K562 (cell line): ENCODE data around the gene SH3TC1. TPM values are rescaled to one million over a fixed set of nuclear protein-coding genes. Genes with fewer than 3 reads are reported as not detected.

Source experiments
- ATAC-seq: fragments of 200-7000 bp; cut with Tn5 transposase; 3 replicates; pipeline ENCODE4 v1.9.1; 2020; ENCODE audit warnings: moderate library complexity
- BruUV-seq: library from RNA; stranded (reverse); fragments of 400-500 nt; replicated peaks from 2 replicates; lab custom pipeline; 2021; lab: Mats Ljungman, UMichigan
- CTCF ChIA-PET: fragments of 300-600 bp; formaldehyde crosslinking; extraction: SDS; loops from one replicate; lab custom pipeline; 2021; ENCODE audit warnings: low intra/inter-chr PET ratio; lab: Yijun Ruan, JAX
- POLR2A ChIA-PET: fragments of 300-600, 350-650 bp; sonication (Branson Sonifier 250); formaldehyde crosslinking; extraction: SDS; loops from one replicate; lab custom pipeline; 2021; ENCODE audit warnings: antibody characterized with exemption, inconsistent platforms; lab: Yijun Ruan, JAX
- DNase-seq, 4 experiments: peaks; one replicate each; pipeline versions ENCODE4 v3.0.0 to v3.0.0-alpha.2; 2011 to 2018; ENCODE audit warnings: low spot score in 3 of 4, mixed read lengths in 3 of 4; ENCODE audit errors: extremely low read depth in 1 of 4
- FAIRE-seq: peaks from 2 replicates; lab custom pipeline; 2011; peaks lifted over from hg19 to GRCh38; lab: Jason Lieb, UNC
- H2AFZ ChIP-seq: 2 replicates; pipeline ENCODE4 v1.6.0; 2011; ENCODE audit warnings: low read depth, low read length, control low read depth, inconsistent platforms
- H3K27ac ChIP-seq: fragments of 200-600 bp; 3 replicates; pipeline ENCODE4 v1.8.0; 2011; ENCODE audit warnings: low read depth, mild to moderate bottlenecking, control low read depth, inconsistent platforms, low read length, moderate library complexity, mixed read lengths; ENCODE audit errors: extremely low read depth
- H3K27me3 ChIP-seq, 2 experiments: fragments of 300-600 bp in 1 of 2; 2 replicates in 1 of 2; 3 replicates in 1 of 2; pipeline versions ENCODE4 v1.6.0 to v1.8.0; 2011; ENCODE audit warnings: inconsistent platforms in 2 of 2, low read length in 2 of 2, mild to moderate bottlenecking in 1 of 2, mixed read lengths in 1 of 2, moderate library complexity in 1 of 2; ENCODE audit not compliant: control insufficient read depth in 2 of 2, insufficient read depth in 2 of 2
- H3K36me3 ChIP-seq: fragments of 300-600 bp; 3 replicates; pipeline ENCODE4 v1.8.0; 2011; ENCODE audit warnings: mild to moderate bottlenecking, low read length, inconsistent platforms; ENCODE audit not compliant: control insufficient read depth, insufficient read depth
- H3K4me1 ChIP-seq, 2 experiments: fragments of 200-600 bp in 1 of 2; replicated peaks in 1 of 2; 2 replicates in 1 of 2; 3 replicates in 1 of 2; pipeline versions ENCODE4 v1.5.1 to v1.8.0; 2011; ENCODE audit warnings: inconsistent platforms in 2 of 2, low read length in 2 of 2, mild to moderate bottlenecking in 1 of 2, mixed read lengths in 1 of 2, moderate library complexity in 1 of 2; ENCODE audit not compliant: control insufficient read depth in 2 of 2, insufficient read depth in 2 of 2
- H3K4me2 ChIP-seq: 2 replicates; pipeline ENCODE4 v1.6.1; 2011; ENCODE audit warnings: low read length, control low read depth, inconsistent platforms, mixed read lengths; ENCODE audit not compliant: insufficient read depth
- H3K4me3 ChIP-seq: fragments of 200-600 bp; sonication (generic), shearing (Covaris generic); 2 replicates; pipeline ENCODE4 v1.5.1; 2016; ENCODE audit warnings: control low read depth, inconsistent platforms
- H3K79me2 ChIP-seq: fragments of 200-600 bp; 3 replicates; pipeline ENCODE4 v1.8.0; 2011; ENCODE audit warnings: low read length, inconsistent platforms; ENCODE audit not compliant: control insufficient read depth, insufficient read depth
- H3K9ac ChIP-seq, 2 experiments: 2 replicates each; pipeline versions ENCODE4 v1.6.0 to v1.6.1; 2011; ENCODE audit warnings: low read depth in 2 of 2, low read length in 2 of 2, control low read depth in 1 of 2, inconsistent platforms in 1 of 2, mild to moderate bottlenecking in 1 of 2, mixed read lengths in 1 of 2; ENCODE audit not compliant: insufficient read depth in 1 of 2
- H3K9me1 ChIP-seq: one replicate; pipeline ENCODE4 v1.6.0; 2011; ENCODE audit warnings: inconsistent platforms, mild to moderate bottlenecking, low read length, moderate library complexity; ENCODE audit not compliant: control insufficient read depth, insufficient read depth
- H3K9me3 ChIP-seq: replicated peaks from 2 replicates; pipeline ENCODE4 v1.5.1; 2011; ENCODE audit warnings: low read depth, low read length, inconsistent platforms; ENCODE audit not compliant: control insufficient read depth, insufficient read depth
- H4K20me1 ChIP-seq: replicated peaks from 2 replicates; pipeline ENCODE4 v1.6.1; 2011; ENCODE audit warnings: low read length, inconsistent platforms, mixed read lengths; ENCODE audit not compliant: control insufficient read depth, insufficient read depth
- E2F8 ChIP-seq: fragments of 450-650 bp; IDR thresholded peaks from 2 replicates; pipeline ENCODE4 v1.7.1; 2018; ENCODE audit warnings: mild to moderate bottlenecking, low read depth; ENCODE audit not compliant: partially characterized antibody
- KAT8 ChIP-seq: fragments of 450-650 bp; IDR thresholded peaks from 2 replicates; pipeline ENCODE4 v1.6.1; 2016; ENCODE audit warnings: low read depth, mild to moderate bottlenecking
- PRDM10 ChIP-seq: fragments of 450-650 bp; IDR thresholded peaks from 2 replicates; pipeline ENCODE4 v1.6.1; 2018; ENCODE audit not compliant: partially characterized antibody
- TAF15 ChIP-seq: fragments of 200-400 bp; formaldehyde crosslinking; IDR thresholded peaks from 2 replicates; pipeline ENCODE4 v1.6.1; 2017; ENCODE audit warnings: mild to moderate bottlenecking, low read depth, low read length, moderate library complexity
- WGBS: fragments of 100-300 bp; shearing (Covaris generic); methylation state at CpG from one replicate; pipeline ENCODE4 v1.1.6; 2016; ENCODE audit warnings: low coverage, mixed read lengths; ENCODE audit not compliant: insufficient coverage; ENCODE audit errors: missing lambda C conversion rate; 5-methylcytosine and 5-hydroxymethylcytosine counted together
- in situ Hi-C: fragments of 300-500 bp; cut with MboI; formaldehyde crosslinking; loops from 4 replicates; pipeline ENCODE4 v1.15.0; 2018; ENCODE audit warnings: inconsistent platforms, mixed read lengths
- intact Hi-C: fragments of 100-400 bp; cut with micrococcal nuclease; formaldehyde crosslinking; loops from 2 replicates; pipeline ENCODE4 v1.14.2; 2022
- polyA plus RNA-seq, 8 experiments: library from polyadenylated mRNA; depleted of rRNA in 4 of 8; stranded (reverse) in 5 of 8; unstranded in 3 of 8; fragments of >200 nt; fragmentation: Nextera tagmentation in 2 of 8; fragmentation: Illumina TruSeq in 1 of 8; extraction: Ambion mirVana in 2 of 8; extraction: Trizol in 1 of 8; gene quantifications; 2 replicates each; pipeline versions ENCODE4 v1.2.1 to v1.2.3, GENCODE V29; 2011 to 2014; ENCODE audit warnings: inconsistent platforms in 1 of 8, missing spikeins in 1 of 8
- total RNA-seq, 7 experiments: library from RNA; depleted of rRNA in 6 of 7; stranded (reverse); fragments of >200 nt in 6 of 7; fragmentation: Illumina TruSeq in 2 of 7; extraction: Trizol in 2 of 7; gene quantifications; 2 replicates each; pipeline versions ENCODE4 v1.2.1 to v1.2.3, GENCODE V29; 2011 to 2021; ENCODE audit warnings: low replicate concordance in 1 of 7

Gene SH3TC1
- total and polyA plus RNA-seq, 9 of the 15 experiments (the other 6 are each of a cell fraction or from before 2014, with no cell fraction given), result 0.04 to 2.1 (median 0.48) TPM; not detected in 1

GRCh38 chr4:8268901-8269534 is 69.9 kb downstream of the SH3TC1 start:
- in situ Hi-C loops, result no loop called here
- intact Hi-C loops, result no loop called here
- Histone ChIP-seq H3K36me3 (no peaks in the 10 kb centered on the region), H4K20me1 (no peaks in the 10 kb centered on the region; the same call in 1 of the 2 replicates), H3K9me3 (no peaks in the 10 kb centered on the region), H3K27me3 (peaks cover 0 to 31% of the 10 kb centered on the region in 2 experiments; a peak in 4 of 5 replicates), H2AFZ (no peak overlapping the region), H3K9me1 (peaks cover 4% of the 10 kb centered on the region), H3K4me3 (no peak overlapping the region), H3K4me1 (peaks cover 0 to 30% of the 10 kb centered on the region in 2 experiments; a peak in 4 of 5 replicates), H3K79me2 (no peaks in the 10 kb centered on the region), H3K9ac (no peak overlapping the region), H3K27ac (no peak overlapping the region), H3K4me2 (no peak overlapping the region)
- DNase-seq (no peak), ATAC-seq (no peak), FAIRE-seq (no peak)
- TF ChIP-seq E2F8 (no peak), KAT8 (no peak), TAF15 (no peak), PRDM10 (no peak)
- 34% methylated on average over 24 of the region's 25 CpGs for WGBS
- POLR2A ChIA-PET, result interaction anchor here (1.2 kb wide), 1 partner anchor 11 kb away, joined by 5 read pairs; no protein-coding TSS in a partner anchor
- CTCF ChIA-PET, result no interaction called here
- BruUV-seq, result no TSS peak
